ENCODE measurements around the gene DLGAP1.
"Not testable (repeated sequence)": the region's sequence is repeated elsewhere in the genome, so short reads cannot be mapped to it uniquely, and the experiment has no call there.

The DLGAP1 gene

DNA sequence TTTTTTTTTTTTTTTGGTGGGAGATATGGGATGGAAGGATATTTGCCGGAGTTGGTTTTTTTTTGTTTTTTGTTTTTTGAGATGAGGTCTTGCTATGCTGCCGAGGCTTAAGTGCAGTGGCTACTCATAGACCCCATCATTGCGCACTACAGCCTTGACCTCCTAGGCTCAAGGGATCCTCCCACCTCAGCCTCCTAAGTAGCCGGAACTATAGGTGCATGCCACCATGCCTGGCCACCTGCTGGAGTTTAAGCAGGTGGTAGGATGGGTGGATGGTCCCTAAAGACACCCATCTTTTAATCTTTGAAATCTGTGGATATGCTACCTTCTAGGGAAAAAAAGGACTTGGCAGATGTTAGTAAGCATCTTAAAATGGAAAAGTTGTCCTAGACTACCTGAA is 835.4 kb downstream of the DLGAP1 start:
- no peaks in the 10 kb centered on the region for H3K9me3 Mint-ChIP-seq (ENCODE audit: low read depth)
- no peak overlapping the region for H3K4me3 Mint-ChIP-seq
- peaks cover 14% of the 10 kb centered on the region for H3K4me1 Mint-ChIP-seq (ENCODE audit: low read depth)
- no peaks in the 10 kb centered on the region for H3K27me3 Mint-ChIP-seq
- H3K27ac Mint-ChIP-seq: no peak overlapping the region
- H3K36me3 Mint-ChIP-seq: peaks cover 3% of the 10 kb centered on the region

DNA sequence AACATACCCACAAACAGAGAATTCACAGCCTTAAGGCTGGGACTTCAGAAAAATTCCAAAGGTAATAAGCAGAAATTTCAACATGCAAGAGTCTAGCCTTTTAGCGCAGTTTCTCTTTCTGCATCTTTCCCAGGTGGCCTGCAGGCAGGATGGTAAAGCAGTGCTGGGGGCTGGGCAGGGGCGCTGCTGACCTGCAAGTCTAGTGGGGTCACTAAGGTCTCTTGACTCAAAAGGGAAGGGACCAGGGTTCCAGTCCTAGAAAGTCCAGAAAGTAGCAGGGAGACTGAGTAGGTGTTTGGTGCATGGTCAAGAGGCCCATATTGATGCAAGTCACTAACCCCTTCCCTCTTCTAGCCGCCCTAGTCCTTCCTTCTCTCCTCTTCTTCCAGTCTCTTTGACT is 835.9 kb downstream of the DLGAP1 start:
- Mint-ChIP-seq H3K4me1 (ENCODE audit: low read depth) (peaks cover 9% of the 10 kb centered on the region), H3K27me3 (no peaks in the 10 kb centered on the region), H3K36me3 (peaks cover 3% of the 10 kb centered on the region), H3K9me3 (ENCODE audit: low read depth) (no peaks in the 10 kb centered on the region), H3K27ac (no peak overlapping the region), H3K4me3 (no peak overlapping the region)

DNA sequence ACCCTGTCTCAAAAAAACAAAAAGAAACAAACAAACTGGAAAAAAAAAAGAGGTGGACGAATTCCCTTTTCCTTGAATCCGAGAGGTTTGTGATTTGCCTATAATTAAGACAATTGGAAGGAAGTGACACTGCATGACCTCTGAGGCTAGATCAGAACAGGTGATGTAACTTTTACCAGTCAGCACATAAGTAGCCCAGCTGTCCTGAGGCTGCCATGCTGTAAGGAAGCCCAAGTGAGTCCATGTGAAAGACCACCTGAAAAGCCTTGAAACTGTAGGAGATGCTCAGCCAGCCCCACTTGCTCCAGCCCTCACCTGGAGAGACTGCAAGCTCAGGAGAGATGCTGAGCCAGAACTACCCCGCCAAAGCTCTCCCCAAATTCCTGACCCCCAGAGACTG is 838.4 kb downstream of the DLGAP1 start:
- no peaks in the 10 kb centered on the region for H3K9me3 Mint-ChIP-seq (ENCODE audit: low read depth)
- no peaks in the 10 kb centered on the region for H3K36me3 Mint-ChIP-seq
- H3K27ac Mint-ChIP-seq: no peak overlapping the region
- H3K4me3 Mint-ChIP-seq: no peak overlapping the region
- no peaks in the 10 kb centered on the region for H3K27me3 Mint-ChIP-seq
- H3K4me1 Mint-ChIP-seq (ENCODE audit: low read depth): no peaks in the 10 kb centered on the region

DNA sequence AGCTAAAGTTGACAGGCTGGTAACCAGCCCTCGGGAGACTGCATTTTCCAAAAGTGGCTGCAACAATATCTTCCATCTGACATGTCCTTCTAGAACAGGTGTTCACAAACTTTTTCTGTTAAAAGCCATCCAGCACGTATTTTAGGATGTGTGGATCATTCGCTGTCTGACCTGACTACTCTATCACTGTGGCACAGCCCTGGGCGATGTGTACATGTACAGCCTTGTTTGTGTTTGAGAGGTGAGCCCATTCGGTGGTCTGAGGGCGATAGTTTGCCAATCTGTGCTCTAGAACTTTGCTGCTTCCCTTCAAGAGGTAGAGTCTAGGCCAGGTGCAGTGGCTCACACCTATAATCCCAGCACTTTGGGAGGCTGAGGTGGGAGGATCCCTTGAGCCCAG is 839.0 kb downstream of the DLGAP1 start:
- H3K9me3 Mint-ChIP-seq (ENCODE audit: low read depth): no peaks in the 10 kb centered on the region
- no peaks in the 10 kb centered on the region for H3K27me3 Mint-ChIP-seq
- H3K4me1 Mint-ChIP-seq (ENCODE audit: low read depth): no peaks in the 10 kb centered on the region
- H3K27ac Mint-ChIP-seq: no peak overlapping the region
- no peaks in the 10 kb centered on the region for H3K36me3 Mint-ChIP-seq
- H3K4me3 Mint-ChIP-seq: no peak overlapping the region

DNA sequence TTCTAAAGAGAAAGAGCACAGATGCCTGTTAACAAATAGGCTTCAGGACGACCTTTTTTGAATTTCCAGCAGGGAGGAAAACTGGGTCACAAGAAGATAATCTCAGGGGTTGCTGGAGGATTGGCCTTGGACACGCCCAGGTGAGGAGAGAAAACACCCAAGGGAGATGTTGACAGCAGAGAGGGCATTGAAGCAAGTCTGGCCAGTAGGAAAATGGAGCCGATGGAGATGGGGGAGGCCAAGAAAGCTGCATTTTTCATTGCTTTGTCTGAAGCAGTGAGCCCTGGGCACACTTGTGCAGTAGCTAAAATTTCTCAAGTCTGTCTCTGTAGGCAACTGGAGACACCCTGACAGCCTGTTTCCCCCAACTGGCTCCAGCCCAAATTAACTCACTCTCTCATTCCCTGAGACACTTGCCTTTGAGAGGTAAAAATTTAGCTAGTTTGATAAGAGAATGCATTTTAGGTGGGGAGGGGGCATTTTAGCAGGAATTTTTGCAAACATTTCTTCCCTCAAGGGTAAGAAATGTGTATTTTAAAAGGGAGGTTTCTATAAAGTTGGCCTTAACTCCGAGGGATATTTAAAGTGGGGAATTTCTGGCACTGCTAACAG is 839.6 kb downstream of the DLGAP1 start:
- no peak overlapping the region for H3K4me3 Mint-ChIP-seq

DNA sequence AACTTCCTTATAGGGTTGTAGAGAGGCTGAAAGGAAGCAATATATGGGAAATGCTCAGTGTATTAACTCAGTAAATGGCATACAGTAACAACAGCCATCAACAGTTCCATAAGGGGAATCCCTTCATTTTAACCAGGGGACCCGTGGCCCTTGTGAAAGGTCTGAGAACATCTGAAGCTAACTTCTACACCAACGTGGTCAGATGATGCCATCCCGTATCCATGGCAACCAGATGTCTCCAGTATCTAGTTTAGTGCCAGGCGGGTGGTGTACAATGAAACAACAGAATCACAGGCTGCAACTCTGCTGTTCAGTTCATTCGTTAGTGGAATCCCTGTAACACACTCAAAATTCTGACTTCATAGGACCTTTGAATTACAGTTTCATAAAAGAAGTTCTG is 842.8 kb downstream of the DLGAP1 start:
- no peak overlapping the region for H3K4me3 Mint-ChIP-seq
- H3K27me3 Mint-ChIP-seq: no peaks in the 10 kb centered on the region
- no peak overlapping the region for H3K27ac Mint-ChIP-seq
- H3K36me3 Mint-ChIP-seq: no peaks in the 10 kb centered on the region
- H3K9me3 Mint-ChIP-seq (ENCODE audit: low read depth): no peaks in the 10 kb centered on the region
- H3K4me1 Mint-ChIP-seq (ENCODE audit: low read depth): peaks cover 10% of the 10 kb centered on the region

More for the DNA sequence above, 839.6 kb downstream of the DLGAP1 start:
- Mint-ChIP-seq H3K27me3 (no peaks in the 10 kb centered on the region), H3K4me1 (ENCODE audit: low read depth) (no peaks in the 10 kb centered on the region), H3K9me3 (ENCODE audit: low read depth) (no peaks in the 10 kb centered on the region), H3K36me3 (no peaks in the 10 kb centered on the region), H3K27ac (no peak overlapping the region)

DNA sequence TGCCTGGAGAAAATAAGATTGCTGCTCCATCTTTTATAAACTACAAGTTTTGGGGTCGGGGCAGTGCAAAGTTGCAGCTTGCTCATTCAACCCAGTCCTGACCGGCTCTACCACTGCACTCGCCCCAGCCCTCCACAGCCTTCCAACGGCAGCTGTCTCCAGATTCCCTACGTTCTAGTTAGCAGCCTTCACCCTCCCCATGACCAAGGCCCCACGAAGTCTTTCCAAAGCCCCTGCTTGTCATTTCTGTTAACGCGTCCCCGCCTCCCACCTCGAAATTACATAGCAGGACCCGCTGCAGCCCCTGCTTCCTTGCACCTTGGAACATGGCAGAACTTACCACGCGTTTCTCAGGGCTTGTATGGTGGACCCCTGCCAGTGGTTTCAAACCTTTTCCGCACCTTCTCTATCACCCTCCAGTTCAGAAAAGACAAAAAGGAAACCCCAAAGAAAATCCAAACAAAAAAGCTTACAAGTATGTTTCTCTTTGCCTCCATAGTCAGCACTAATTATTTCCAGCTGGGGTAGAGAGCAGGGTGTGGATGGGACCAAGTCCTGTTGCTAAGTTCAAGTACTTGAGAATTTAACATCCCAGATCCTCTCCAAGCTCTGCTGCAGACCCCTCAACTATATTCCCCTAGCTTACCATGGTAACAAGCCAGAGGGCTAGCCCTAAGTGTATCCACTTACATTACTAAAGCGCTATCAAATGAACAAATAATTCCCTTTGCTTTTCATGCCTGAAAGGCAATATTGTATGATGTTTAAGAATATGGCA is 843.6 kb downstream of the DLGAP1 start:
- Mint-ChIP-seq H3K27me3 (no peaks in the 10 kb centered on the region), H3K4me3 (no peak overlapping the region), H3K36me3 (no peaks in the 10 kb centered on the region), H3K9me3 (ENCODE audit: low read depth) (no peaks in the 10 kb centered on the region), H3K4me1 (ENCODE audit: low read depth) (peaks cover 16% of the 10 kb centered on the region), H3K27ac (no peak overlapping the region)

DNA sequence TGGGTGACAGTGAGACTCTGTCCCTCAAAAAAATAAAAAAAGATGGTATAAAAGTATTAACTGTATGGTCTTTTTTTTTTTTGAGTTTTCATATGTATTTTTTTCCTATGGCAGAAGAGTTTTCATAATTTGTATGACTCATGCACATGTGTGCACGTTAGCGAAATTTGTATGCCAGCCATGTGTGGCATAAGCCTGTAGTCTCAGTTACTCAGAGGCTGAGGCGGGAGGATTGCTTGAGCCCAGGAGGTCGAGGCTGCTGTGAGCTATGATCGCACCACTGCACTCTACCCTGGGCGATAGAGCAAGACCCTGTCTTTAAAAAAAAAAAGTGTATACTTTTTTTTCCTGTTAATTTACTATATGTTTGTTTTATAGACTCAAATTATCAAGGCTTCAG is 844.3 kb downstream of the DLGAP1 start:
- Mint-ChIP-seq H3K27me3 (no peaks in the 10 kb centered on the region), H3K4me3 (no peak overlapping the region), H3K4me1 (ENCODE audit: low read depth) (peaks cover 16% of the 10 kb centered on the region), H3K9me3 (ENCODE audit: low read depth) (no peaks in the 10 kb centered on the region), H3K36me3 (no peaks in the 10 kb centered on the region), H3K27ac (no peak overlapping the region)

DNA sequence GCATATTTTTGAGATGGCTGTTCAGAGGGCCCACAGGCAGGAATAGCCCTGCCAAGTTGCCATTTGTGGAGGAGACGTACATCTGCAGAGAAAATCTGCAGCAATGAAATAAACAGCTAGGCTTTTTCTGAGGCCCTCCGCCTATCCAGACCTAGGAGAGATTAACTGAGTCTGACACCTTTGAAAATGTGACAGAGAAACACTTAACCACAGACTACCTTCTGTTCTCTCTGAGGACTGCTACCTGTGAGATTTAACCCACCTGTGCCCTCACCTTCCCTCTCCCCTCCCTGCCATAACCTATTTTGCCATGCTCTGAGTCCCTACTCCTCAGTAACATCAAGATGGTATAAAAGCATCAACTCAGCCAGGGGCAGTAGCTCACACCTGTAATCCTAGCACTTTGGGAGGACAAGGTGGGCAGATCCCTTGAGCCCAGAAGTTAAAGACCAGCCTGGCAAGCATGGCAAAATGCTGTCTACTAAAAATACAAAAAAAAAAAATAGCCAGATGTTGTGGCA is 844.9 kb downstream of the DLGAP1 start:
- no peak overlapping the region for H3K4me3 Mint-ChIP-seq
- peak overlapping the region; percentile 16 for H3K27ac Mint-ChIP-seq
- H3K9me3 Mint-ChIP-seq (ENCODE audit: low read depth): no peaks in the 10 kb centered on the region
- H3K27me3 Mint-ChIP-seq: no peaks in the 10 kb centered on the region
- peaks cover 16% of the 10 kb centered on the region for H3K4me1 Mint-ChIP-seq (ENCODE audit: low read depth)
- no peaks in the 10 kb centered on the region for H3K36me3 Mint-ChIP-seq

DNA sequence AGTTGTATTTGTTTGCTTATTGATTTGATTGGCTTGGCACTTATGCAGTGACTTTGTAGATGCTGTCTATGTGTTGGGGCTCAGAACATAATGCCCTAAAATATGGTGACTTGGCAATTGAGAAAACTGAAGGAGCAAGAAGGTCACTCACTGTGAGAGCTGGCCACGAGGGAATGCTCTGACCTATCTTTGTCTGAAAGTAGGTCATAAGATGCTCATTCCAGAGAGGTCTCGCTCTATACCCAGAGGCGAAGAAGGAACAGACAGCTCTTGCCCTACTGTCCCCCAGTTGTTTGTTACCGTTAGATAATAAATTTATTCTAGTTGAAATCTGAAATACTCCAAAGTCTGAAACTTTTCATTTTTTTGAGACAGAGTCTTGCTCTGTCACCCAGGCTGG is 846.6 kb downstream of the DLGAP1 start:
- no peaks in the 10 kb centered on the region for H3K36me3 Mint-ChIP-seq
- no peaks in the 10 kb centered on the region for H3K9me3 Mint-ChIP-seq (ENCODE audit: low read depth)
- H3K4me1 Mint-ChIP-seq (ENCODE audit: low read depth): peaks cover 16% of the 10 kb centered on the region
- no peak overlapping the region for H3K27ac Mint-ChIP-seq
- no peak overlapping the region for H3K4me3 Mint-ChIP-seq
- no peaks in the 10 kb centered on the region for H3K27me3 Mint-ChIP-seq

DNA sequence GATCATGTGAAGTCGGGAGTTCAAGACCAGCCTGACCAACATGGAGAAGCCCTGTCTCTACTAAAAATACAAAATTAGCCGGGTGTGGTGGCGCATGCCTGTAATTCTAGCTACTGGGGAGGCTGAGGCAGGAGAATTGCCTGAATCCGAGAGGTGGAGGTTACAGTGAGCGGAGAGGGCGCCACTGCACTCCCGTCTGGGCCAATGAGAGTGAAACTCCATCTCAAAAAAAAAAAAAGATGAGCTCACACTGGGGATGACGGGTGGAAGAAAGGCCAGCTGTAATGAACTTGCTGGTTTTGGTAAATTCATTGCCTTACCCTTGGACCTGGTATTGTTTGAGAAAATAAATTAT is 847.0 kb downstream of the DLGAP1 start:
- H3K27ac Mint-ChIP-seq; H3K9me3 Mint-ChIP-seq (ENCODE audit: low read depth); H3K36me3 Mint-ChIP-seq; H3K4me3 Mint-ChIP-seq; H3K27me3 Mint-ChIP-seq: not testable (repeated sequence)
- peaks cover 16% of the 10 kb centered on the region for H3K4me1 Mint-ChIP-seq (ENCODE audit: low read depth)

DNA sequence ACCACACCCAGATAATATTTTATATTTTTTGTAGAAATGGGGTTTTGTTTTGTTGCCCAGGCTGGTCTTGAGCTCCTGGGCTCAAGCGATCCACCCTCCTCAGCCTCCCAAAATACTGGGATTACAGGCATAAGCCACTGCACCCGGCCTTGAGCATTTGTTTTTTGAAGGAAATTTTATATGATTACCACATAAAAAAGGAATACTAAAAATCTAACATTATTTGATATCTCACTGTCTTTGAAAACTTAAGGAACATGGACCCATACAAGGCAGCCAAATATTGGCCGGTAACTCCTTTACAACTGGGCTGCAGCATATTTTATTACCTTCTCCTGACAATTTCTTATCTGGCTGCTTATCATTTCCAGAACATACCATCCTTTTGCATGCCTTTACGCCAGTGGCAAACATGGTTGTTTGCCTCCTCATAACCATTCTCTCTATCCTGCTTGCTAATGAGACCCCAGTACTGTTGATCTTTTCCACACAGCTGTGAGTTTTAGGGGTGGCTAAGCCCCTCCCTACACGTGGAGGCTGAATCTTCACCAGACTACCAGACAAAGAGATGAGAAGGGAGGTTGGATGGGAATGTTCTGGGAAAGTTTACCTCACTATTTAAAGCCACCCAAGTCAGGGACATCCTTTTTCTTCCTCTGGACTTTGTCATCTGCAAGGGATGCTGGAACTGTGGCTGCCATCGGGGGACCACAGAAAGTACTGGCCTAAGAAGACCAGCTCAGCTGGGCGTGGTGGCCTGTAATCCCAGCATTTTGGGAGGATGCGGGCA is 847.6 kb downstream of the DLGAP1 start:
- no peaks in the 10 kb centered on the region for H3K9me3 Mint-ChIP-seq (ENCODE audit: low read depth)
- no peaks in the 10 kb centered on the region for H3K27me3 Mint-ChIP-seq
- H3K27ac Mint-ChIP-seq: peak overlapping the region; percentile 2
- H3K36me3 Mint-ChIP-seq: no peaks in the 10 kb centered on the region
- H3K4me3 Mint-ChIP-seq: peak overlapping the region; percentile 12
- peaks cover 16% of the 10 kb centered on the region for H3K4me1 Mint-ChIP-seq (ENCODE audit: low read depth)

DNA sequence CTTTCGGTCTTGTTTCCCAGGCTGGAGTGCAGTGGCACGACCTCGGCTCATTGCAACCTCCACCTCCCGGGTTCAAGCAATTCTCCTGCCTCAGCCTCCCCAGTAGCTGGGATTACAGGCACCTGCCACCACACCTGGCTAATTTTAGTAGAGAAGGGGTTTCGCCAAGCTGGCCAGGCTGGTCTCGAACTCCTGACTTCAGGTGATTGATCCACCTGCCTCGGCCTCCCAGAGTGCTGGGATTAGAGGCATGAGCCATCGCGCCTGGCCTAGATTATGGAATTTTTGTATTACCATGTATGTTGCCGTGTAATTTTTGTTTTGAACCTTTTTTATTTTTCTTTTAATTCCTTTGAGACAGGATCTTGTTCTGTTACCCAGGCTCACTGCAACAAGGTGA is 848.2 kb downstream of the DLGAP1 start:
- not testable (repeated sequence) for H3K9me3 Mint-ChIP-seq (ENCODE audit: low read depth); H3K4me3 Mint-ChIP-seq; H3K27me3 Mint-ChIP-seq; H3K36me3 Mint-ChIP-seq; H3K27ac Mint-ChIP-seq
- H3K4me1 Mint-ChIP-seq (ENCODE audit: low read depth): peaks cover 19% of the 10 kb centered on the region

DNA sequence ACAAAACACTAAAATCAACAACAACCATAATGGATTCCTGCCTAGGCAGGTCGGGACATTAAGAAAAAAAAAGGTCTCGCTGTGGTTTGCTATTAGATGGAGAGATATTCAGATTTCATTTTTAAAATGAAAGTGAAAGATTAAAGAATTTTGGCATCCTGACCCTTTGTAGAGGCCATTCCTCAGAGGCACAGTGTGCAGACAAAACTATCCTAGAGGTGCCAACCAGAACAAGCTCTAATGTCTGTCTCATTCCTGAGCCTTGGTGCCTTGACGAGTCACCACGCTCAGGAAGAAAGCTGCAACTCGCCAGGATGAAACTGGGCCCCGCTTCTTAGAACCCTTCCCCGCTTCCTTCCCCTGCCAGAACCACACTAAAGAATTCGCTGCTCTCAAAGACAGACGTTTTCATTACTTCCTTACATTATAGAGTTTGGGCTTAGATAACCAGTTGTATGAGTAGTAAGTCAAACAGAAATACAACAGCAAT is 849.1 kb downstream of the DLGAP1 start:
- H3K27me3 Mint-ChIP-seq: no peaks in the 10 kb centered on the region
- no peak overlapping the region for H3K27ac Mint-ChIP-seq
- H3K4me3 Mint-ChIP-seq: no peak overlapping the region
- H3K36me3 Mint-ChIP-seq: no peaks in the 10 kb centered on the region
- H3K4me1 Mint-ChIP-seq (ENCODE audit: low read depth): peaks cover 20% of the 10 kb centered on the region
- no peaks in the 10 kb centered on the region for H3K9me3 Mint-ChIP-seq (ENCODE audit: low read depth)

DNA sequence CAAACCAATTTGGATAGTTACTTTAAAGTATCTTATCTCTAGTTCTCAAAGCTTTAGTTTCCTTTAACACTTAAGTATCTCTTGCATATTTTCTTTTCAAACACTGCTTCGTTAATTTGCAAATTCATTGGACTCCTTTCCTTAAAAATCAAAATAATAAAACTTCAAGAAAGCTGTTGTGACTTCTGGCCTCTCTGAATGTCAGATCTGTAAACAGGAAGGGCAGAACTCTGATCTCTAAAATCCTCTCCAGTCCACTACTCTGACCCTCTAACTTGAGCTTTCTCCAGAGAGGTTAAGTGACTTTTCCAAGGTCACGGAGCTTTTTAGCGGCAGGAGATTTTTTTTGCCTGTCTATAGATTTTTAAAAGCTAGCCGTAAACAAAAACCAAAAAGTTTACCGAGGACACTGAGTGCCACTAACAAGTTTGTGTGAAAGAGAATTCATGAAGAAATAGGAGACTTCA is 849.6 kb downstream of the DLGAP1 start:
- H3K4me1 Mint-ChIP-seq (ENCODE audit: low read depth): peaks cover 20% of the 10 kb centered on the region
- H3K27ac Mint-ChIP-seq: no peak overlapping the region
- H3K4me3 Mint-ChIP-seq: no peak overlapping the region
- no peaks in the 10 kb centered on the region for H3K9me3 Mint-ChIP-seq (ENCODE audit: low read depth)
- no peaks in the 10 kb centered on the region for H3K27me3 Mint-ChIP-seq
- H3K36me3 Mint-ChIP-seq: no peaks in the 10 kb centered on the region
